DOHH2 (cell line): Measurements from ENCODE around the gene C1QL2.

Experiments
- H3F3A ChIP-seq: fragments of 200-600 bp; sonication (generic), shearing (Covaris generic); 2 replicates; pipeline ENCODE4 v1.6.0; 2016; ENCODE audit warnings: antibody characterized with exemption, mild to moderate bottlenecking; ENCODE audit not compliant: control insufficient read depth, insufficient read depth
- H3K27ac ChIP-seq: fragments of 200-600 bp; sonication (generic); 2 replicates; pipeline ENCODE4 v1.5.1; 2014; ENCODE audit warnings: low read depth, mild to moderate bottlenecking, low read length, moderate library complexity
- H3K27me3 ChIP-seq: fragments of 200-600 bp; sonication (generic); 2 replicates; pipeline ENCODE4 v1.6.1; 2014; ENCODE audit warnings: mild to moderate bottlenecking, low read length, mixed read lengths; ENCODE audit not compliant: control insufficient read depth
- H3K36me3 ChIP-seq: fragments of 200-600 bp; sonication (generic); 2 replicates; pipeline ENCODE4 v1.6.1; 2014; ENCODE audit warnings: mild to moderate bottlenecking, low read length, moderate library complexity, mixed read lengths; ENCODE audit not compliant: control insufficient read depth
- H3K4me1 ChIP-seq: fragments of 200-600 bp; sonication (generic); 2 replicates; pipeline ENCODE4 v1.6.1; 2014; ENCODE audit warnings: mild to moderate bottlenecking, low read length, mixed read lengths; ENCODE audit not compliant: control insufficient read depth
- H3K4me2 ChIP-seq: fragments of 200-600 bp; sonication (generic); 2 replicates; pipeline ENCODE4 v1.6.0; 2014; ENCODE audit warnings: mild to moderate bottlenecking, low read length, moderate library complexity
- H3K4me3 ChIP-seq: fragments of 200-600 bp; sonication (generic); 2 replicates; pipeline ENCODE4 v1.5.1; 2014; ENCODE audit warnings: mild to moderate bottlenecking, low read length, mixed read lengths
- H3K79me2 ChIP-seq: fragments of 200-600 bp; sonication (generic); 2 replicates; pipeline ENCODE4 v1.6.1; 2014; ENCODE audit warnings: mild to moderate bottlenecking, low read length, mixed read lengths; ENCODE audit not compliant: control insufficient read depth
- H3K9me2 ChIP-seq: fragments of 200-600 bp; sonication (generic); replicated peaks from 2 replicates; pipeline ENCODE4 v1.6.1; 2014; ENCODE audit warnings: mild to moderate bottlenecking, low read length, mixed read lengths; ENCODE audit not compliant: control insufficient read depth
- H3K9me3 ChIP-seq: fragments of 200-600 bp; sonication (generic); 2 replicates; pipeline ENCODE4 v1.6.1; 2014; ENCODE audit warnings: antibody characterized with exemption, low read length, mixed read lengths; ENCODE audit not compliant: control insufficient read depth, insufficient read depth
- H4K20me1 ChIP-seq: fragments of 200-600 bp; sonication (generic); 2 replicates; pipeline ENCODE4 v1.6.0; 2014; ENCODE audit warnings: low read depth, mild to moderate bottlenecking, antibody characterized with exemption, low read length, moderate library complexity; ENCODE audit not compliant: control insufficient read depth, insufficient read depth
- CTCF ChIP-seq: fragments of 200-600 bp; sonication (generic); IDR thresholded peaks from one replicate; pipeline ENCODE4 v1.5.1; 2014; ENCODE audit warnings: antibody characterized with exemption, mild to moderate bottlenecking, low read depth, low read length; ENCODE audit not compliant: poor library complexity, severe bottlenecking
- EZH2phosphoT487 ChIP-seq: fragments of 200-600 bp; sonication (generic); IDR thresholded peaks from 2 replicates; pipeline ENCODE4 v1.6.1; 2017; ENCODE audit warnings: borderline replicate concordance, mild to moderate bottlenecking, antibody characterized with exemption, low read length, moderate library complexity, mixed read lengths

C1QL2 gene

GRCh38 chr2:119147776-119148715 lies 10.5 kb downstream of the C1QL2 start:
- Histone ChIP-seq H3K27me3 (no peaks in the 10 kb centered on the region; the same call in 1 of the 2 replicates), H3K4me1 (no peaks in the 10 kb centered on the region), H3F3A (no peaks in the 10 kb centered on the region), H3K36me3 (no peaks in the 10 kb centered on the region), H3K4me2 (no peak overlapping the region), H3K27ac (no peak overlapping the region), H3K79me2 (no peaks in the 10 kb centered on the region), H3K9me2 (no peaks in the 10 kb centered on the region), H3K9me3 (no peaks in the 10 kb centered on the region), H4K20me1 (no peaks in the 10 kb centered on the region), H3K4me3 (no peak overlapping the region)
- no peak for TF ChIP-seq EZH2phosphoT487
- TF ChIP-seq CTCF: no peak

- Histone ChIP-seq H3K4me2 (no peak overlapping the region), H3K4me1 (no peaks in the 10 kb centered on the region), H3K9me3 (no peaks in the 10 kb centered on the region), H3K9me2 (no peaks in the 10 kb centered on the region), H3K27ac (no peak overlapping the region), H3K27me3 (no peaks in the 10 kb centered on the region; the same call in 1 of the 2 replicates), H3K79me2 (no peaks in the 10 kb centered on the region), H3K4me3 (no peak overlapping the region), H3F3A (no peaks in the 10 kb centered on the region), H4K20me1 (no peaks in the 10 kb centered on the region), H3K36me3 (no peaks in the 10 kb centered on the region)
- TF ChIP-seq EZH2phosphoT487: no peak
- no peak for TF ChIP-seq CTCF
Observed at GRCh38 chr2:119144806-119145205, 13.7 kb downstream of the C1QL2 start.

GRCh38 chr2:119142824-119143223 lies 15.7 kb downstream of the C1QL2 start:
- TF ChIP-seq EZH2phosphoT487: no peak
- no peak for TF ChIP-seq CTCF
- Histone ChIP-seq H3K4me2 (no peak overlapping the region), H3K79me2 (no peaks in the 10 kb centered on the region), H3K9me2 (no peaks in the 10 kb centered on the region), H3K4me1 (no peaks in the 10 kb centered on the region), H3K4me3 (no peak overlapping the region), H3K9me3 (no peaks in the 10 kb centered on the region), H4K20me1 (no peaks in the 10 kb centered on the region), H3K36me3 (no peaks in the 10 kb centered on the region), H3K27ac (no peak overlapping the region), H3K27me3 (no peaks in the 10 kb centered on the region; the same call in 1 of the 2 replicates), H3F3A (no peaks in the 10 kb centered on the region)
